Activated CD4-positive, alpha-beta memory T cell treated with anti-CD3 and anti-CD28 coated beads for 36 hours (primary cell): ENCODE results near the gene DIPK1A. TPM values are rescaled to one million over a fixed set of nuclear protein-coding genes. Genes with fewer than 3 reads are reported as not detected.
"Not testable (repeated sequence)": the region's sequence is repeated elsewhere in the genome, so short reads cannot be mapped to it uniquely, and the experiment has no call there.

Experiments used
- CTCF ChIA-PET: fragments of 350-600 bp; sonication (Branson Sonifier 250); formaldehyde crosslinking; loops from one replicate; lab custom pipeline; 2021; ENCODE audit warnings: antibody characterized with exemption, inconsistent platforms; lab: Charles Lee
- POLR2A ChIA-PET: fragments of 350-600 bp; sonication (Branson Sonifier 250); formaldehyde crosslinking; loops from one replicate; lab custom pipeline; 2021; ENCODE audit warnings: antibody characterized with exemption; lab: Charles Lee
- DNase-seq: peaks from one replicate; pipeline ENCODE4 v3.0.0-alpha.2; 2020
- H3K27ac Mint-ChIP-seq: one replicate; pipeline ENCODE4 v1.8.0; 2021; ENCODE audit warnings: mixed read lengths
- H3K27me3 Mint-ChIP-seq: one replicate; pipeline ENCODE4 v1.8.0; 2021; ENCODE audit warnings: mixed read lengths
- H3K36me3 Mint-ChIP-seq: one replicate; pipeline ENCODE4 v1.8.0; 2021; ENCODE audit warnings: mixed read lengths
- H3K4me1 Mint-ChIP-seq: one replicate; pipeline ENCODE4 v1.8.0; 2021; ENCODE audit warnings: low read depth, mixed read lengths
- H3K4me3 Mint-ChIP-seq: one replicate; pipeline ENCODE4 v1.8.0; 2021; ENCODE audit warnings: mild to moderate bottlenecking, mixed read lengths
- H3K9me3 Mint-ChIP-seq: one replicate; pipeline ENCODE4 v1.8.0; 2021; ENCODE audit warnings: mixed read lengths
- intact Hi-C: fragments of 100-400 bp; cut with micrococcal nuclease; formaldehyde crosslinking; loops from one replicate; pipeline ENCODE4 v1.15.1; 2023
- total RNA-seq, 2 experiments: library from RNA; stranded (reverse); gene quantifications; one replicate each; pipeline ENCODE4 v1.2.3, GENCODE V29; 2021

Gene DIPK1A
- total RNA-seq, 2 experiments from 2014 or later = 8.2 to 8.7 TPM

DNA sequence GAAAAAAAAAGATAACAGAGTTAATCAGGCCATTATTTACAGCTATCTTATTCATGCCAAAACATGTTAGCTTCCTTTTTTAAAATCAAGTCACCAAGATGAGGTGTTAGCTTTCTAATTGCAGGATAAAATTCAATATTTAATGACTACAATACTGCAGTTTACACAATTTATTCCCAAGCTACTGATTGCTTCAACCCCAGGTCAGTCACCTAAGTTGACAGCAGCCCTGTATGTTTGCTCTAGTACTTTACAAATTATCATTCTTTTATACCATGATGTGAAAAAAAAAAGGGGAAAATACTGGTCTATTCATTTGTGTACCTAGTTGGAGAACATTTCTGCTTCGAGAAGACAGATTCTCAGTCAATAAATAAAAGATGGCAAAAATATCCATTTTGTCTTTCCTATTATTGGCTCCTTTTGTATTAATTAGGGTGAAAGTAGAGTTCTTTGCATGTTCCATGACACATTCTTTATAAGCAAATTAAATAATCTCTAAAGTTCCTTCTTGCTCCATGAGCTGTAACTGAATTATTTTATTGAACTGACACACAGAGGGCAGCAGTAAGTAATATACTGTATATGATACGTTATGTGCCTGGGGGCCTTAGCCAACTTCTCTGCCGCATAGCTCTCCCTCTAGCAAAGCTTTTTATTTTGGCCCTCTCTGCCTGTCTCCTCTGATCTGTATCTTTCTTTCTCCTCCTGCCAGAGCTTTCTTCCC, 48.0 kb downstream of the DIPK1A start:
- Mint-ChIP-seq H3K4me3 (no peak overlapping the region), H3K36me3 (peaks cover 4% of the 10 kb centered on the region), H3K9me3 (no peaks in the 10 kb centered on the region), H3K27ac (no peak overlapping the region), H3K27me3 (no peaks in the 10 kb centered on the region), H3K4me1 (peaks cover 24% of the 10 kb centered on the region)
- POLR2A ChIA-PET = interaction anchor here (0.6 kb wide), 1 partner anchor 74 kb away, joined by 3 read pairs; no protein-coding TSS in a partner anchor
- intact Hi-C loops = no loop called here
- CTCF ChIA-PET = interaction anchor here (0.7 to 1.2 kb wide), 4 partner anchors 38 to 164 kb away, joined by 3 to 6 read pairs (median 4); no protein-coding TSS in a partner anchor
- DNase-seq = no peak

DNA sequence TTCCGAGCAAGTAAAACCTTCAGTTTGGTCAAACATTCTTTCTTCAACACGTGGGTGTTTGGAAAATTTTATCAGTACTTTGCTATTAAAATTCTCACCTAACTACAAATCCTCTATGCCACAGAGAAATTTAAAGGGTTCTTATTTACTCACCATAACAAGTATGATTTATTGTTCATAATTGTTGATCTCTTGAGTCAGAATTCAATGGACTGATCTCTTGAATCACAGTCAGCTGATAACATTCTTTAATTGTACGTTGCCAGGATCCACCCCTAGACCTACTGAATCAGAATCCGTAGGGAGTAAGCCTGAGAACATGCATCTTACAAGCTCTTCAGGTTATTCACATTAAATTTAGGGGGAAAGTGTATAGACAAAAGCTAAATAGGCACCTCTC, 51.2 kb downstream of the DIPK1A start:
- ChIA-PET CTCF (interaction anchor here (1.2 kb wide), 1 partner anchor 84 kb away, joined by 3 read pairs; no protein-coding TSS in a partner anchor), POLR2A (no interaction called here)
- intact Hi-C loops = no loop called here
- no peak overlapping the region for H3K4me3 Mint-ChIP-seq
- H3K27ac Mint-ChIP-seq = no peak overlapping the region
- peaks cover 9% of the 10 kb centered on the region for H3K36me3 Mint-ChIP-seq
- no peaks in the 10 kb centered on the region for H3K27me3 Mint-ChIP-seq
- H3K4me1 Mint-ChIP-seq = peaks cover 36% of the 10 kb centered on the region
- no peak for DNase-seq
- H3K9me3 Mint-ChIP-seq = no peaks in the 10 kb centered on the region

DNA sequence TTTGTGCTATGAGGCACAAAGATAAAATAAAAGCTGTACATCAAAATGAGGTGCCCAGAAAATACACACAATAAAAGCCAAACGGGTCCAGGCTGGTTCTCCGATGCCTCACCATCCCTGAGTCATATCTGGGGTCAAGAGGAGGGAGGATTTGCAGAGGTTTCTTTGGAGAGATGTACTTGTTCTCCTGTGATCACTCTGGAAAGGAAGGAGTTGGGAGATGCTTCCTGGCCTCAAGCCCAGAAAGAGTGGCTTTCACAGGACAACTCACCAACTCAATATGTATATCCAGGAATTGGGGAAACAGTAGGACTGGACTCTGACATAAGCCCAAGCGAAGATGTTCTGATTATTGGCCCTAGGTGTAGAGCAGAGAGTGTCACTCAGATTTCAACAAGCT, 51.9 kb downstream of the DIPK1A start:
- no peak for DNase-seq
- ChIA-PET POLR2A (no interaction called here), CTCF (interaction anchor here (1.2 kb wide), 1 partner anchor 85 kb away, joined by 3 read pairs; no protein-coding TSS in a partner anchor)
- no peak overlapping the region for H3K27ac Mint-ChIP-seq
- intact Hi-C loops = no loop called here
- no peak overlapping the region for H3K4me3 Mint-ChIP-seq
- H3K27me3 Mint-ChIP-seq = no peaks in the 10 kb centered on the region
- peaks cover 42% of the 10 kb centered on the region for H3K4me1 Mint-ChIP-seq
- no peaks in the 10 kb centered on the region for H3K9me3 Mint-ChIP-seq
- H3K36me3 Mint-ChIP-seq = peaks cover 9% of the 10 kb centered on the region

DNA sequence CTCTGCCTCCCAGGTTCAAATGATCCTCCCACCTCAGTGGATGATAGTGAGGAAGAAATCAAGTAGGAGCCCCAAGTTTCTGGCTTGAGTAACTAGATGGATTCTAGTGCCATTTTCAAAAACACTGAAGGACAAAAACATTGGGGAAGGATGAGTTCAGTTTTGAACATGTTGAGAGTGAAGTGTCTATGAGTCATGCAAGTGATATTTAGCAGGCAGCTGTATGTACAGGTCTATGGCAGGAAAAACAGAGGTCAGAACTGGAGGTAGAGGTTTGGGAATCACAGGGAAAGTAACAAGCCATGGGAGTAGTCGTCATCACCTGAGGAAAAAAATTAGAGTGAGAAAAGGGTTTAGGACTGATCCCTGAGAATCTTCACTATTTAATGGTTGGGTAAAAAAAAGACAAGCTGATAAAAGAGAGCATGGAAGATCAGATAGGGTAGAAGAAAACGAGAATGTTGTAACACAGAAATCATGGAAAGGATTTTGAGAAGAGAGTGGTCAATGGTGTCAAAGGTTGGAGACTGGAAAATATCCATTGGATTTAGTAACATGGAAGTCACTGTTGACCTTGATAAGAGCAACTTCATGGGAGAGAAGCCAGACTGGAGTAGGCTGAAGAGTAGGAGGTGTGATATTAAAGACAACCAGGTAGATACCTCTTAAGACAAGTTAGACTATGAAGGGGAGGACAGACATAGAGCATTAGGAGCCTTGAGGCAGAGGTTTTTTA, 53.1 kb downstream of the DIPK1A start:
- DNase-seq = no peak
- no peaks in the 10 kb centered on the region for H3K9me3 Mint-ChIP-seq
- POLR2A ChIA-PET = no interaction called here
- peaks cover 9% of the 10 kb centered on the region for H3K36me3 Mint-ChIP-seq
- intact Hi-C loops = no loop called here
- no peak overlapping the region for H3K27ac Mint-ChIP-seq
- no peaks in the 10 kb centered on the region for H3K27me3 Mint-ChIP-seq
- CTCF ChIA-PET = interaction anchor here (1.1 kb wide), 1 partner anchor 50 kb away, joined by 3 read pairs; no protein-coding TSS in a partner anchor
- H3K4me1 Mint-ChIP-seq = peaks cover 45% of the 10 kb centered on the region
- H3K4me3 Mint-ChIP-seq = no peak overlapping the region

DNA sequence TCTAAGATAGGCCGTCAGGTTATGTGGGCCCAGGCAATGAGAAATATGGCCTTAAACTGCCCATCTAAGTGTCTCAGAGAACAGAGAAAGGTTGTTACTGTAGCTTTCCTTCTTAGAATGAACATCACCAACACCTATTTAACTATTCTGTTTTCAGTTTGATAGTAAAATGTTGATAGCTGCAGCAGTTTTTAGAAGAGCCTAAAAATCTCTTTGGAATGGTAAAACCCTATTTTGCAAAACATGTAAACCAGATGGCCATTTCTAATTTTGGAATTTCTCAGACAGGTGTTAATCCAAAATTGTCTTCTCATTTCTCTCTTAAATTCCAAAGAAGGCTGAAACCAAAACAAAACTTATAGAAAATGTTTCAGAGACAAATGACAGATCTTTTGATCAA, 57.5 kb downstream of the DIPK1A start:
- H3K27me3 Mint-ChIP-seq = no peaks in the 10 kb centered on the region
- H3K36me3 Mint-ChIP-seq = peaks cover 16% of the 10 kb centered on the region
- peaks cover 33% of the 10 kb centered on the region for H3K4me1 Mint-ChIP-seq
- POLR2A ChIA-PET = no interaction called here
- H3K4me3 Mint-ChIP-seq = no peak overlapping the region
- intact Hi-C loops = no loop called here
- no peak for DNase-seq
- H3K9me3 Mint-ChIP-seq = peaks cover 13% of the 10 kb centered on the region
- H3K27ac Mint-ChIP-seq = no peak overlapping the region
- CTCF ChIA-PET = no interaction called here

DNA sequence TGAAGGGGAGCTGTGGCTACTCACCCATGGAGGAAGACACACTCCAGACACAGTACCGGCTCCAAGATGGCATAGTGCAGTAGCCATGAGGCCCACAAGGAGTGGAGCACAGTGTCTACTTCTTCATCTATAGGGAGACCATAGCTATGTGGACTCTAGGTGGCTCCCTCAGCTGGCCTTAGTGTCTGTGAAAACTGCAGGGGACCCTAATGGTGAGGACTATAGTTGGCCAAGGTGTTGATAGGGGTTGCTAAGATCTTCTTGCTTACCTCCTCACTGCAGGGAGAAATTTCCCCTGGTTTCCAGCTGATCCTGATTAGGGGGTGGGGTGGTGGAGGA, 58.9 kb downstream of the DIPK1A start:
- CTCF ChIA-PET = interaction anchor here (1.4 to 1.5 kb wide), 2 partner anchors 58 to 92 kb away, joined by 6 to 7 read pairs; no protein-coding TSS in a partner anchor
- Mint-ChIP-seq H3K9me3 (peaks cover 13% of the 10 kb centered on the region), H3K4me1 (peaks cover 25% of the 10 kb centered on the region), H3K4me3 (no peak overlapping the region), H3K36me3 (peaks cover 20% of the 10 kb centered on the region), H3K27me3 (no peaks in the 10 kb centered on the region), H3K27ac (no peak overlapping the region)
- intact Hi-C loops = no loop called here
- DNase-seq = no peak
- POLR2A ChIA-PET = interaction anchor here (1.5 kb wide), 1 partner anchor 24 kb away, joined by 4 read pairs; no protein-coding TSS in a partner anchor

DNA sequence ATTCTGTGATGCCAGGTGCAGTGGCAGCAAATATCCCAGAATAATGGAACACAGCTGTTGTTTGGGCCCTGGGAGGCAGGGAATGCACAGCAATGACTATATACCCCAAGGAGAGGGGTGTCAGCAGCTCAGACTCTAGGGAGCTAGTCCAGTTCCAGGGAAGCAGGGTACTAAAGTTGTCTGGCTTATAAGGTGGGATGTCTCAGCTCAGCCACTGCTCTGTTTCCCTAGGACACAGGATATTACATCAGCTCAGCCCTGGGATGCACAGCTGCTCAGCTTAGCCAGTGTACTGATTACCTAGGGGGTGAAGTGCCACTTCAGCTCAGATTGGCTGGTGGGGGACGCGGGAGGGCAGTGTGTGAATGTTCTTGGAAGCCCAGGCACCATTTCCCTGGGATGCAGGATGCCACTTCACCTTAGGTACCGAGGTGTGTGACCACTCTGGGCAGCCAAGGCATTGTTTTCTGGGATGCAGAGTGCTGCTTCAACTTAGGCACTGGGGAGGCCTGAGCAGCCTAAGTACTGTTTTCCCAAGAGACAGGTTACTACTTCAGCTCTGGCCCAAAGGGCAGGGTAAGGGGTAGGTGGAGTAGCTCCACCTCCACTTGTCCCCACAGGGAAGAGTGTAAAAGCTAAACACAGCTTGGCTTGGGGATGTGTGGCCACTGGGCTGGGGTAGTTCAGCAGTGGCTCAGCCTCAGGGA, 59.4 kb downstream of the DIPK1A start:
- no peak for DNase-seq
- CTCF ChIA-PET = interaction anchor here (1.4 to 1.5 kb wide), 3 partner anchors 43 to 92 kb away, joined by 4 to 7 read pairs (median 6); no protein-coding TSS in a partner anchor

DNA sequence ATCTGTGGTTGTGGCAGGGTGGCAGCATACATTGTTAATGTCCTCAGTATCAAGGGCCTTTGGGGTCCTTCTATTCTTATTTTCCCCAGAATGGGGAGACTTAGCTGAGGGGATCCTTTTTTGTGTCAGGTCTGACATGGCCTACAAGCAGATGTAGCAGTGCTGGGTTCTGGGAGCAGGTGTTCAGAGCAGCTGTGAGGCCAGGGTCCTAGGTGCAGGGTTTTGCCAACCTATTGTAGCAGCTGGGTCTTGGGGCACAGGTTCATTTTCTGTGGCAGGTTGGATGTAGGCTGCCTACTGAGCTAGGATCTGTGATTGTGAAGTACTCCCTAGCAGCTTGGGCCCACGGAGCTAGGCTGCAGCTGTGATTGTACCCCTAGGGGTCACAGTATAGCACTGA, 60.1 kb downstream of the DIPK1A start:
- intact Hi-C loops = no loop called here
- ChIA-PET POLR2A (interaction anchor here (0.8 kb wide), 1 partner anchor 52 kb away, joined by 4 read pairs; no protein-coding TSS in a partner anchor), CTCF (interaction anchor here (1.5 kb wide), 1 partner anchor 42 kb away, joined by 4 read pairs; no protein-coding TSS in a partner anchor)
- H3K27ac Mint-ChIP-seq = no peak overlapping the region
- H3K9me3 Mint-ChIP-seq = peaks cover 13% of the 10 kb centered on the region
- H3K27me3 Mint-ChIP-seq = no peaks in the 10 kb centered on the region
- no peak for DNase-seq
- no peak overlapping the region for H3K4me3 Mint-ChIP-seq
- H3K4me1 Mint-ChIP-seq = peaks cover 25% of the 10 kb centered on the region
- H3K36me3 Mint-ChIP-seq = peaks cover 20% of the 10 kb centered on the region

More for the DNA sequence above, 59.4 kb downstream of the DIPK1A start:
- peaks cover 20% of the 10 kb centered on the region for H3K36me3 Mint-ChIP-seq
- H3K27ac Mint-ChIP-seq = no peak overlapping the region
- POLR2A ChIA-PET = interaction anchor here (0.8 to 1.5 kb wide), 2 partner anchors 24 to 53 kb away, joined by 4 read pairs; no protein-coding TSS in a partner anchor
- H3K4me3 Mint-ChIP-seq = no peak overlapping the region
- H3K9me3 Mint-ChIP-seq = peaks cover 13% of the 10 kb centered on the region
- peaks cover 25% of the 10 kb centered on the region for H3K4me1 Mint-ChIP-seq
- intact Hi-C loops = no loop called here
- no peaks in the 10 kb centered on the region for H3K27me3 Mint-ChIP-seq

DNA sequence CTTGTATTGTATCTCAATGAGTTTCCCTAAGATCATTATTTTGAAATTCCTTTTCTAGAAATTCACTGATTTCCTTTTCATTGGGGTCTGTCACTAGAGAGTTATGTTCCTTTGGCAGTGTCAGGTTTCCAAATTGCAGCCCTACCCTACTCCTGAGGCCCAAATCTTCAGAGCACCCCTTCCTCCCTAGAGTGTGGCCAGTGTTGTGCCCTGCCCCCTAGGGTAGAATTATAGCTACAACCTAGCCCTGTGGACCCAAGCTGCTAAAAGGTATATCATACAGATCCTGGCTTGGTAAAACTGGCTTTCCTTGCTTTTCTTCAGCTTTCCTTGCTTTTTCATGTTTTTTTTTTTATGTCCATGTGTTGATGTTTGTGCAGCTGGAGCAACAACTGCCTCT, 60.7 kb downstream of the DIPK1A start:
- no peak for DNase-seq
- Mint-ChIP-seq H3K4me3 (no peak overlapping the region), H3K4me1 (peaks cover 23% of the 10 kb centered on the region), H3K36me3 (peaks cover 18% of the 10 kb centered on the region), H3K27ac (no peak overlapping the region), H3K9me3 (peaks cover 13% of the 10 kb centered on the region), H3K27me3 (no peaks in the 10 kb centered on the region)
- intact Hi-C loops = no loop called here
- ChIA-PET POLR2A (no interaction called here), CTCF (interaction anchor here (1.5 kb wide), 1 partner anchor 41 kb away, joined by 4 read pairs; no protein-coding TSS in a partner anchor)

DNA sequence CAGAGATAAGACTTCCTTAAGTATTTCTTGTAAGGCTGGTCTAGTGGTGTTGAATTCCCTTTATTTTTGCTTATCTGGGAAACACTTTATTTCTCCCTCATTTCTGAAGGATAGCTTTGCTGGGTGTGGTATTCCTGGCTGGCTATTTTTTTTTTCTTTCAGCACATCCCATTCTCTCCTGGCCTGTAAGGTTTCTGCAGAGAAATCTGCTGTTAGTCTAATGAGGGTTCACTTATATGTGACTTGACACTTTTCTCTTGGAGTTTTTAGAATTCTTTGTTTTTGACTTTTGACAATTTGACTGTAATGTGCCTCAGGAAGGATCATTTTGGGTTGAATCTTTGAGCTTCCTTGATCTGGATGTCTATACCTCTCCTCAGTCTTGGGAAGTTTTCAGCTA, 61.5 kb downstream of the DIPK1A start:
- ChIA-PET POLR2A (no interaction called here), CTCF (no interaction called here)
- Mint-ChIP-seq H3K4me3 (no peak overlapping the region), H3K36me3 (peaks cover 15% of the 10 kb centered on the region), H3K4me1 (peaks cover 16% of the 10 kb centered on the region), H3K27ac (no peak overlapping the region), H3K27me3 (no peaks in the 10 kb centered on the region), H3K9me3 (peaks cover 13% of the 10 kb centered on the region)
- intact Hi-C loops = no loop called here
- no peak for DNase-seq

DNA sequence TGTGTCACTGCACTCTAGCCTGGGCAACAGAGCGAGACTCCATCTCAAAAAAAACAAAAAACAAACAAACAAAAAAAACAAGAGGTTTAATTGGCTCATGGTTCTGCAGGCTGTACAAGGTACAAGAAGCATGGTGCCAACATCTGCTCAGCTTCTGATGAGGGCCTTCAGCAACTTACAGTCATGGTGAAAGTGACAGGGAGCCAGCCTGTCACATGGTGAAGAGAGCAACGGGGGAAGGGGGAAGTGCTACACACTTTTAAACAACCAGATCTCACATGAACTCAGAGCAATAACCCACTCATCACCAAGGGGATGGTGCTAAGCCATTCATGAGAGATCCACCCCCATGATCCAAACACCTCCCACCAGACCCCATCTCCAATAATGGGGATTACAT, 63.2 kb downstream of the DIPK1A start:
- H3K4me3 Mint-ChIP-seq, H3K27ac Mint-ChIP-seq, POLR2A ChIA-PET, DNase-seq, H3K27me3 Mint-ChIP-seq, CTCF ChIA-PET, intact Hi-C loops, H3K4me1 Mint-ChIP-seq: not testable (repeated sequence)
- peaks cover 22% of the 10 kb centered on the region for H3K36me3 Mint-ChIP-seq
- H3K9me3 Mint-ChIP-seq = peaks cover 17% of the 10 kb centered on the region
